Endothelial cell (in vitro differentiated cells): ENCODE results near the gene CEP78. TPM values are rescaled to one million over a fixed set of nuclear protein-coding genes. Genes with fewer than 3 reads are reported as not detected.

Experiments used
- DNase-seq: peaks from one replicate; pipeline ENCODE4 v3.0.0; 2021; ENCODE audit warnings: low spot score
- H3K27ac Mint-ChIP-seq: one replicate; pipeline ENCODE4 v1.8.0; 2021; ENCODE audit warnings: mixed read lengths, inconsistent platforms; ENCODE audit not compliant: unreplicated experiment
- H3K27me3 Mint-ChIP-seq: one replicate; pipeline ENCODE4 v1.8.0; 2021; ENCODE audit warnings: mild to moderate bottlenecking, moderate library complexity, mixed read lengths, inconsistent platforms; ENCODE audit not compliant: unreplicated experiment
- H3K36me3 Mint-ChIP-seq: one replicate; pipeline ENCODE4 v1.8.0; 2021; ENCODE audit warnings: mild to moderate bottlenecking, low read depth, mixed read lengths, inconsistent platforms; ENCODE audit not compliant: unreplicated experiment
- H3K4me1 Mint-ChIP-seq: one replicate; pipeline ENCODE4 v1.8.0; 2021; ENCODE audit warnings: mild to moderate bottlenecking, mixed read lengths, inconsistent platforms; ENCODE audit not compliant: unreplicated experiment
- H3K4me3 Mint-ChIP-seq: one replicate; pipeline ENCODE4 v1.8.0; 2021; ENCODE audit warnings: mild to moderate bottlenecking, mixed read lengths, inconsistent platforms; ENCODE audit not compliant: unreplicated experiment
- H3K9me3 Mint-ChIP-seq: one replicate; pipeline ENCODE4 v1.8.0; 2021; ENCODE audit warnings: mixed read lengths, inconsistent platforms; ENCODE audit not compliant: unreplicated experiment
- total RNA-seq: library from RNA; stranded (reverse); fragmentation: NEBNext Ultra II Directional; extraction: Animal tissue kit (Norgen Biotek cat#: 25700); gene quantifications from one replicate; pipeline ENCODE4 v1.2.1, GENCODE V29; 2021; ENCODE audit not compliant: unreplicated experiment
- TF ChIP-seq, protein P1 (sequence below): fragments of 200-600 bp; sonication (generic); IDR thresholded peaks from one replicate; pipeline ENCODE4 v1.5.0; 2021; ENCODE audit warnings: antibody characterized with exemption; ENCODE audit not compliant: unreplicated experiment

The CEP78 gene
- total RNA-seq, 1 donor from 2014 or later = 21.7 TPM

GRCh38 chr9:78320875-78321496 is 85.1 kb downstream of the CEP78 start:
- Mint-ChIP-seq H3K9me3 (no peaks in the 10 kb centered on the region), H3K4me1 (peaks cover 16% of the 10 kb centered on the region), H3K36me3 (peaks cover 27% of the 10 kb centered on the region), H3K4me3 (no peak overlapping the region), H3K27me3 (peaks cover 9% of the 10 kb centered on the region), H3K27ac (no peak overlapping the region)
- TF ChIP-seq, protein P1, sequence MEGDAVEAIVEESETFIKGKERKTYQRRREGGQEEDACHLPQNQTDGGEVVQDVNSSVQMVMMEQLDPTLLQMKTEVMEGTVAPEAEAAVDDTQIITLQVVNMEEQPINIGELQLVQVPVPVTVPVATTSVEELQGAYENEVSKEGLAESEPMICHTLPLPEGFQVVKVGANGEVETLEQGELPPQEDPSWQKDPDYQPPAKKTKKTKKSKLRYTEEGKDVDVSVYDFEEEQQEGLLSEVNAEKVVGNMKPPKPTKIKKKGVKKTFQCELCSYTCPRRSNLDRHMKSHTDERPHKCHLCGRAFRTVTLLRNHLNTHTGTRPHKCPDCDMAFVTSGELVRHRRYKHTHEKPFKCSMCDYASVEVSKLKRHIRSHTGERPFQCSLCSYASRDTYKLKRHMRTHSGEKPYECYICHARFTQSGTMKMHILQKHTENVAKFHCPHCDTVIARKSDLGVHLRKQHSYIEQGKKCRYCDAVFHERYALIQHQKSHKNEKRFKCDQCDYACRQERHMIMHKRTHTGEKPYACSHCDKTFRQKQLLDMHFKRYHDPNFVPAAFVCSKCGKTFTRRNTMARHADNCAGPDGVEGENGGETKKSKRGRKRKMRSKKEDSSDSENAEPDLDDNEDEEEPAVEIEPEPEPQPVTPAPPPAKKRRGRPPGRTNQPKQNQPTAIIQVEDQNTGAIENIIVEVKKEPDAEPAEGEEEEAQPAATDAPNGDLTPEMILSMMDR = no peak
- no peak for DNase-seq

DNA sequence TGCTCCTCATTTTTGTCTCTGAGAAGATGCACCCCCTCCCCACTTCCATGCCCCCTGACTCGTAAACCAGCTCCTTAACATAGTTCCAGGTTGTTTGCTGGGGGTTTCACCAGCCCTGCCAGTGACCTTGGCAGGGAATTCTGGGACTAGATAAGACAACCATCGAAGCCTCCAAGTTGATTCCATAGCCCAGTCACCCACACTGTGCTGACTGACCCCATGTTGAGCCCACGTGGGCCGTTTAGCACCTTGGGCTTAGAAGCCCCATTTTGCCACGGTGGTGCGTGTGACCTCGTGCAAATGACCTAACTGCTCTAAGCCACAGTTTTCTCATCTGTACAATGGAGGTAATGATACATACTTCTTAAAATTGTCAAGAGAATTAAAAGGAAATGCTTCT is 85.6 kb downstream of the CEP78 start:
- DNase-seq = no peak
- TF ChIP-seq, protein P1 = no peak
- Mint-ChIP-seq H3K9me3 (no peaks in the 10 kb centered on the region), H3K27me3 (peaks cover 9% of the 10 kb centered on the region), H3K27ac (no peak overlapping the region), H3K36me3 (peaks cover 27% of the 10 kb centered on the region), H3K4me3 (no peak overlapping the region), H3K4me1 (peaks cover 12% of the 10 kb centered on the region)

- H3K4me1 Mint-ChIP-seq = peaks cover 5% of the 10 kb centered on the region
- peaks cover 16% of the 10 kb centered on the region for H3K36me3 Mint-ChIP-seq
- H3K4me3 Mint-ChIP-seq = no peak overlapping the region
- TF ChIP-seq, protein P1 = no peak
- no peak for DNase-seq
- H3K27ac Mint-ChIP-seq = no peak overlapping the region
- peaks cover 4% of the 10 kb centered on the region for H3K27me3 Mint-ChIP-seq
- H3K9me3 Mint-ChIP-seq = no peaks in the 10 kb centered on the region
These were observed 88.3 kb downstream of the CEP78 start for GRCh38 chr9:78324068-78324650.

- peaks cover 16% of the 10 kb centered on the region for H3K36me3 Mint-ChIP-seq
- H3K4me1 Mint-ChIP-seq = peaks cover 5% of the 10 kb centered on the region
- TF ChIP-seq, protein P1 = no peak
- no peaks in the 10 kb centered on the region for H3K9me3 Mint-ChIP-seq
- peaks cover 4% of the 10 kb centered on the region for H3K27me3 Mint-ChIP-seq
- no peak overlapping the region for H3K27ac Mint-ChIP-seq
- no peak overlapping the region for H3K4me3 Mint-ChIP-seq
- no peak for DNase-seq
These were observed 88.8 kb downstream of the CEP78 start for GRCh38 chr9:78324682-78325081.

DNA sequence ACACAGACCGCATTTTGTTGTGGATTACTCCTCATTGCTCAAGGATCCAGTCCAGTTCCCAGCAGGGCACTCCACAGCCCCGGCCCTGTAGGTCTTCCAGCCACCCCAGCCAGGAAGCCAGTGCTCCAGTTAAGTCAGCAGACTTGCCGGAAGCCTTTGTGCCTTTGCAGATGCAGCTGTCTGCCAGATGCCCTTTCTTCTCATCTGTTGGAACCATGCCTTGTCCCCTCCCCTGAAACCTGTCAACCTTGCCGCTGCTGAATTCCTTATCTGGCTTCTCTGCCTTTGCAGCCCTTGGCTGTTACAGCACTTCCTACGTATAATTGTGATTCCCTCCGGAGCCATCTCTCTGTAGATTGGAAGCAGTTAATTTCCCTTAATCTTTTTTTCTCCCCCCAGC is 89.5 kb downstream of the CEP78 start:
- DNase-seq = no peak
- peaks cover 4% of the 10 kb centered on the region for H3K27me3 Mint-ChIP-seq
- TF ChIP-seq, protein P1 = no peak
- H3K36me3 Mint-ChIP-seq = peaks cover 9% of the 10 kb centered on the region
- peaks cover 5% of the 10 kb centered on the region for H3K4me1 Mint-ChIP-seq
- H3K9me3 Mint-ChIP-seq = no peaks in the 10 kb centered on the region
- no peak overlapping the region for H3K27ac Mint-ChIP-seq
- no peak overlapping the region for H3K4me3 Mint-ChIP-seq
